Measurements from ENCODE around the gene OR10Z1.

OR10Z1 gene, protein sequence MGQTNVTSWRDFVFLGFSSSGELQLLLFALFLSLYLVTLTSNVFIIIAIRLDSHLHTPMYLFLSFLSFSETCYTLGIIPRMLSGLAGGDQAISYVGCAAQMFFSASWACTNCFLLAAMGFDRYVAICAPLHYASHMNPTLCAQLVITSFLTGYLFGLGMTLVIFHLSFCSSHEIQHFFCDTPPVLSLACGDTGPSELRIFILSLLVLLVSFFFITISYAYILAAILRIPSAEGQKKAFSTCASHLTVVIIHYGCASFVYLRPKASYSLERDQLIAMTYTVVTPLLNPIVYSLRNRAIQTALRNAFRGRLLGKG

DNA sequence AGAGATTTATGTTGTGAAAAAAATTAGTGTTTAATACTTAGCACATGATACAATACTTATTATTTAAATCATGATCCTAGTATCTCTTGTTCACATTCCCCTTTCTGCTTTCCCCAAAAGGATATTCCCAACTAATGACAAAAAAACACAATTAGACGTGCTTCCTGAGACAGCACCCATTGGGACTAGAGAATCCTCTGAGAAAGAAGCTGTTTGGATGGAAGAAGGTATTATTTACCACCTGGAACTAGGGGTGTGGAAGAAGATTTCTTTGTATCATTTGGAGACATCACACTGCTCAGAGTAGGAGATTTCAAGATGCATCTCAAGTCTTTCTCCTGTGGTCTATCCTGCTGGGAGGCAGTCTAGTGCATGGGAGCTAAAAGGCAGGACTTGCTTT is at the start of gene OR10Z1:
TSS of gene OR10Z1 (plus strand) at position 301 of the 400 bp plus-strand sequence. CDS start 1,171 bp downstream, outside the sequence.
- FAIRE-seq (no peak), DNase-seq (ENCODE audit: low spot score) (no peak)

DNA sequence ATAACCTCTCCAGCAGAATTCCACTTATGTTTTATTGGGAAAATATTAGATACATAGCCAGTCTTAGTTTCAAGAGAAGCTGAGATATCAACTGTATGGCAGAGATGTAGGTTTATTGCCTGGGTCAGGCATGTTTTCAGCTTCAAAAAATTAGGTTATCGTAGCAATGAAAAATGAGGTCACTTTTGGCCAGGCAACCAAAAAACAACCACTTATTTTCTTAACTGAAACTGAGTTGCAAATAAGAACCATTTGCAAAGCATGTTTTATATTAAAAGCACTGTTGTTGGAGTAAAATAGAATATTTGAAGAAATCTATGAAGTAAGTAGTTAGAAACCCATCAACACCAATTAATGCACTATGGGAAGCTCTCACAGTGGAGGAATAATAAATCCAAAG is 45.4 kb upstream of the OR10Z1 start:
- DNase-seq (ENCODE audit: low spot score), result no peak
- FAIRE-seq, result no peak

DNA sequence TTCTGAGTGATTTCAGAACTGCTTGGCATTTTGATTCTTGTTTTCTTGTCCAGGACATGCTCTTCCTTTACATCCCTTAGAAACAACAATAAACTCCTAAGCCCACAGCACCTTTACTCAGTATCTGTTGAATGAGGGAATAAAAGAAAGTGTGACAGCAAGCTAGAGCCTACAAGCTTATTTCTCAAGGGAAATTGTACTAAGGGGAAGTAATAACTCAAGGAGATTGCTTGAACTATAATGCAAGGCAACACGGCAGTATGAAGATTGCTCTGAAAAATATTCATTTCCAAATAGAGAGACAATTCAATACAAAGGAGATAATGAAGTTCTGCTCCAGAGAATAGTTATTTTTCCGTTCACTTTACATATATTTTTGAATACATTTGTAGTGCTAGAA is 41.2 kb upstream of the OR10Z1 start:
- DNase-seq (ENCODE audit: low spot score) (no peak), FAIRE-seq (no peak)

DNA sequence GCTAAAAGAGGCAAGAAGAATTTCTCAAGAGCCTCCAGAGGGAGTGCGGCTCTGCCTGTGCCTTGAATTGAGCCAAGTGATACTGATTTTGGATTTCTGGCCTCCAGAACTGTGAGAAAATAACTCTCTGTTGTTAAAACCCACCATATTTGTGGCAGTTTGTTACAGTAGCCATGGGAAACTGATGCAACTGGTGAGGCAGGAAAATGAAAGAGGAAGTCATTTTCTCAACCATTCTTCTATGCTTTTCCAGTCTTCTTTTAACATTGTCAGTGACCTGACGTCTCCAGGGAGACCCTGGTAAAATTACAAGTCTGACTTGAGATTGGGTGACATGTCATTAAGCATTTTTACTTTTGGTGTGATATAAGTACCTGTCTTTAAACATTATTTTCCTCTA is 40.5 kb upstream of the OR10Z1 start:
- FAIRE-seq (no peak), DNase-seq (ENCODE audit: low spot score) (no peak)

DNA sequence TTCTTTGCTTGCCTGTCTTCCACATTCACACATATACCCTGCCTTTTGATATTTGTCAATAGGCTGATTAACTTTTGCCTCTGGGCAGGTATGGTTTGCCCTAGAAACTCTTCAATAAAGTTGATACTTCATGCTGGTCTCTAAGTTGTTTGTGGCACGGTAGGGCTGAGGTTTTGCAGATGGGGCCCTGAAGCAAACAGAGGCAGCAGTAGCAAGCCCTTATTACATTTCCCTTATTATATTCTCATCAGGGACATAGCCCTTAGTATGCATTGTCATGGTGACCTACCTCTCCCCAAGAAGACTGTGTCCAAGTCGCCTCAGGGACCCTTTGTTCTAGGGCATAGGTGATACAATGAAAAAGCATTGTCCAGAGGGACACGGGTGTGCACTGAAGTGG is 34.6 kb upstream of the OR10Z1 start, which contains the start of gene OR6P1:
TSS of gene OR6P1 (minus strand) at position 101 of the 400 bp plus-strand sequence. CDS start 6,976 bp downstream, outside the sequence.
- FAIRE-seq (no peak), DNase-seq (ENCODE audit: low spot score) (no peak)

DNA sequence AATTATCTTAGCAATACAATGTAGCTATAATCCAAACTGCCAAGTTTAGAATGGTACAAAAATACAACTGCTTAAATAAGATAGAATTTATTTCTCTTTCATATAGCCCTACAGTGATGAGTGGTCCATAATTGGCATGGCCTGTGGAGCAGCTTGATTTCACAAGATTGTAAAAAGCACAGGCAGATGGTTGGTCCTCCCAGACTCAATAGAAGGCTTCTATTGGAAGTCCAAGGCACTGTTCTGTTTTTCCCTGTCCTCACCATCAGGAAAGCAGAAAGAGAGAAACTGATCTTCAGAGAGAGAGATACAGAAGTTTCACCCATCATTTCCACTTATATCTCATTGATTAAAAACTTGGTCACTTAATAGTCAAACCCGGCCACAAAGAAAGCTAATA is 32.8 kb upstream of the OR10Z1 start:
- DNase-seq (ENCODE audit: low spot score) (no peak), FAIRE-seq (no peak)

DNA sequence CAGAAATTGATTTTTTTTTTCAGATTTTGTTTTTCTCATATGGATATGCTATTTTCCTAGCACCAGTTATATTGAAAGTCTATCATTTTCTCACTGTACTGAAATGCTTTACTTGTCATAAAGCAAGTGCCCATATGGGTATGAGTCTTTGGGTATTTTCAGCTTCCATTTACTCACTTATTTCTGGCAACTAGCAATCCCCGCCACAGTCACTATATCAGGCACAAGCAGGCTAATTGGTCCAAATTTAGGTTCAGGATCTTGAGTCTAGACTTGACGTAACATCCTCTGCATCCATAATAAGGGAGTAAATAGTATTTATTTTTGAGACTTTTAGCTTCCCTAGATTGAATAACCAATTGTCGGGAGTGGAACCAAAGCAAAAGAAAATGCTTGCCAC is 27.5 kb upstream of the OR10Z1 start:
- no peak for DNase-seq (ENCODE audit: low spot score)
- no peak for FAIRE-seq

DNA sequence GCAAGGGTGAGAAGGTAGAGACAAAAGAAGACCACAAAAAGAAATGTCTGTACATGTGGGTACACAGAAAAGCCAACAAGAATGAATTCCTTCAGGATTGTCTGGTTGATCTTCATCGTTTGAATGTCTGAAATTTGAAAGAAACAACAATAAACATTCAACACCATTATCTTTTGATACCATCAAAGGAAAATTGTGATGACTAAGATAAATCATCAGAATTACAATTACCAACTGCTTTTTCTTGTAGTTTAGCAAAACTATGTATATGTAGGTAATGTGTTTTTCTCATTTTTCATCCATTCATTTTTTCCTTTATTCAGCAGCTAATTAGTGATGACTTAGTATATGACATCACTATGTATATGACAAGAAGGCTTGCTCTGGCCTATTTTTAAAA is 25.3 kb upstream of the OR10Z1 start, which contains the start of gene OR10X1:
TSS of gene OR10X1 (minus strand) at position 167 of the 400 bp plus-strand sequence. CDS start at position 167, 0 bp downstream.
- FAIRE-seq (no peak), DNase-seq (ENCODE audit: low spot score) (no peak)

DNA sequence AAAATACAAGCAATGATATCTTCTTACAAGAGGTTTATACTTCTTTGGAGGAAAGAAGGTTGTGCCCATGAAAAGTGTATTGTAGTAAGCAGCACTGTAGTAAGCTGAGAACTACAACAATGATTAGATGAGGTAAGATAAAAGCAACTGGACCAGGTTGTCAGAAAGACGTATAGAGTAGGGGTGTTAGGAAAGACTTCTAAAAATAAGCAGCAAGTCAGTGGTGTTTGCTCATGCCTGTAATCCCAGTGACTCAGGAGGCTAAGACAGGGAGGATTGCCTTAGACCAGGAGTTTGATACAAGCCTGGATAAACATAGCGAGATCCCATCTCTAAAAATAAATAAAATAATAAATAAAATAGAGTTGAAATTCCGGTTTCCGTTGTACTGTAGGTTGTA is 21.1 kb upstream of the OR10Z1 start:
- FAIRE-seq (no peak), DNase-seq (ENCODE audit: low spot score) (no peak)

DNA sequence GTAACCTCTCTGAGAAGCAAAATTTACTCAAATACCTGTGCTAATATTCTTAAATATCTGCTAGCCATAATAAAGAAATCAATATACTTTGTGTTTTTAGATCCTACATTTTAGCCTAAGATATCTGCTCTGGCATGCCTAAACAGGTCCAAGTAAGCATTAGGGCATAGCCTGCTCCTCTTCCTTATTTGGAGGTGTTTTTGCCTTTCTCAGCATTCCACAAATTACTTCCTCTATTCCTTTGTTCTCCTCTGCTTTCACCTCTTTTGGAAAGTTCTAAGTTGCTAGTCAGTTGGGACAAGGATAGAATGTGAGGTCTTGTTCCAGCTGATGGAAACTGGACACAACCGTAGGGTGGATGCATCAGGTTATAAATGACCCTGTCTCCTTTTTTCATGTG is 18.1 kb upstream of the OR10Z1 start:
- DNase-seq (ENCODE audit: low spot score) (no peak), FAIRE-seq (no peak)

DNA sequence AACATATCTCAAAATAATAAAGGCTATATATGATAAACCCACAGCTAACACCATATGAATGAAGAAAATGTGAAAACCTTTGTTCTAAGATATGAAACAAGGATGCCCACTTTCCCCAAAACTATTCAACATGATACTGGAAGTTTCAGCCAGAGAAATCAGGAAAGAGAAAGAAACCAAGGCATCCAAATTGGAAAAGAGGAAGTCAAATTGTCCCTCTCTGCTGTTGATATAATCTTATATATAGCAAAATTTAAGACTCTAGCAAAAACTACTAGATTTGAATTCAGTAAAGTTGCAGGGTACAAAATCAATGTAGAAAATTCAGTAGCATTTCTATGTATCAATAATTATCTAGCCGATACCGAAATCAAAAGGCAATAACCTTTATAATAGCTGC is 4.3 kb upstream of the OR10Z1 start:
- FAIRE-seq (no peak), DNase-seq (ENCODE audit: low spot score) (no peak)

DNA sequence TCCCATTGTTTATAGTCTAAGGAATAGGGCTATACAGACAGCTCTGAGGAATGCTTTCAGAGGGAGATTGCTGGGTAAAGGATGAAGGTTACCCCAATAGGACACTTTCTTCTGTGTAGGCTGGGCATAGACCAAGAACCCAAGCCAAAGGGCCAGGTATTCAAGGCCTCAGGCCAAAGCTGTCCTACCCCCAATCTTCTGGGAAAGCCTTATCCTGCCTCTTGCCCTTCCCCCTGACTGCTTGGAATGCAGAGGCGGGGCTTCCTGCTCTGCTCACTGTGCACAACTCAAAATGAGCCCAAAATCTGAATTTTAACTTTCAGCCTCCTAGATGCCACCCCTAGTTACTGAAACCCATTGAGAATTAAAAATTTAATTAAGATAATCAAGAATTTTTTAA is 2.2 kb downstream of the OR10Z1 start:
- no peak for FAIRE-seq
- DNase-seq (ENCODE audit: low spot score), result no peak

DNA sequence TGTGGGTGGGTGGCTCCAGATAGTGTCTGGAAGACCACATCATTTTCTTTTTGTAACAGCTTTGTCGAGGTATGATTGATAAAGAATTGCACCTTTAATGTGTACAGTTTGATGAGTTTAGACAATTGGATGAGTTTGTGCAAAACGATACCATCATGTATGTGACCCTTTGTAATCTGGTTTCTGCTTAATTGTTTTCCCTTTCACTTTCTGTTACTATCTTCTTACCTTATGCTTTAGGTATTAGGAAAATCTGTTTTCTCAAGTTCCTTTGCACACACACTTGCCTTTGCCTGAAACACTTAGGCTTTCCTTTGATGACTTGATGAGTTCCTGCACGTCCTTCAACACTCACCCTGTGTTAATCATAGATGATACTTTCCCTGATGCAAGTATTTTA is 6.8 kb downstream of the OR10Z1 start:
- no peak for DNase-seq (ENCODE audit: low spot score)
- no peak for FAIRE-seq

DNA sequence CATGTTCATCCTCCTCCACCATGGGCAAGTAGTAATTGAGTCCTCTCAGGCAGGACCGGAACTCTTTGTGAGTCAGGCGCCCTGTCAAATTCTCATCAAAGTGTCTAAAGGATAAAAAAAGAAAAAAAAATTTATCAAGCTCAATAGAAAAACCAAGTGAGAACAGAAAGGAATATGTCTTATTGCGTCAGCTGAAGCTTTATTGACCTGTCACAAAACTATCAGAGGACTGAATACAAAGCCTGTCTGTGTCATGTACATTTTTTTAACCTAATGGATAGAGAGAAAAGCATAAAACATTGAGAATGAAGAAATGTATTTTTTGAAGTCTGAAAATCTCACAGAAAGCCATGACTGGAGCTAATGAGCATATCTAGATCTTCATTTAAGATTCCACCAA is 8.7 kb downstream of the OR10Z1 start:
- no peak for FAIRE-seq
- no peak for DNase-seq (ENCODE audit: low spot score)

DNA sequence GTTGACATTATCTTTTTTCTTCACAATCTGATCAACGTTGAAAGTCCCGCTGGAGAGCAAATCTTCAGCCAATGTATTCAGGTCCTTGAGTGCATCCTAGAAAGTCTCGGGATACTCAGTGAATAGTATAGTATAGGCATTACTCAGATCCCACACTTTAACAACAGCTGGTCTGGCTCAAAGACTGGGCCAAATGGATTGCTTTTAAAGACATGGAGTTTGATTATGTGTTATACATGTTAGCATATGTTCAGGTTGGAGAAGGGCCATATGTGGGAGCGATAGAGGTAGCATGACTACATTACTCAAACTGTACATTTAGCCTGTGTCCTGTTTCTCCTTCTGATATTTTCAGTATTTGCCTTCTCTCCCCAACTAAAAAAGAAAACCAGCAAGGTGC is 33.1 kb downstream of the OR10Z1 start:
- FAIRE-seq (no peak), DNase-seq (ENCODE audit: low spot score) (no peak)

DNA sequence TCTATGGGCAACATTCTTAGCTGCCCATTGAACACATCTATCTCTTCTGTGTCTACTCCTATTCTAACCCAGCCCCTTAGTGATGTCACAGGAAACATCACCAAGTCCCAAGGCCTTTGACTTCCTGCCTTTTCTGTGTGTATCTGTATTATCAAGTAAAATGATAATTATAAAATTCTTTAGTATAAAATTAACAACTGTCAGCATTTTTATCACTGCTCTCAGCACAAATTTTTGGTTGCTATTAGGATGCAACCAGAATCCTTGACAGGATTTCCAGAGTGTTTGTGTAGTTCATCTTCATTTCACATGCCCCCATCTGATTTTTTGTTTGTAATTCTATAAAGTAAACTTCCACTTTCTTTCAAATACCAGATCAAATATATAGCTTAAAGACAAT is 33.8 kb downstream of the OR10Z1 start:
- FAIRE-seq, result no peak

DNA sequence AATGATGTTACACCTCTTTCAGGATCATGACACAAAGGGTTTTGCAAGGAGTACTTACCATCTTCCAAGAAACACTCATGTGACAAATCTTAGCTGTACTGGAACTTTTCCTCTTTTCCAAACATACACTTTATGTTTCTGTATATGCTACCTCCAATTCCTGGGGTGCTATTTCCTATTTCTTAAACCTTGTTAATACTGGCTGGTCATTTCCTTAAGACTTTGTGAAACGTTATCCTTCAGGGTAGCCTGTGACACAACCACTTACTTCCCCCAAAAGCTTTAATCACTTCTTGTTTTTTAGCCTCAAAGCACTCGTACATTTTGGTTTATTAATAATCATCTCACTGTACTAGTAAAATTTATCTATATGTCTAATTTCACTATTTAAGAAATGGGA is 39.4 kb downstream of the OR10Z1 start:
- DNase-seq (ENCODE audit: low spot score) (no peak), FAIRE-seq (no peak)

More for the DNA sequence above, 33.8 kb downstream of the OR10Z1 start:
- DNase-seq (ENCODE audit: low spot score), result no peak

DNA sequence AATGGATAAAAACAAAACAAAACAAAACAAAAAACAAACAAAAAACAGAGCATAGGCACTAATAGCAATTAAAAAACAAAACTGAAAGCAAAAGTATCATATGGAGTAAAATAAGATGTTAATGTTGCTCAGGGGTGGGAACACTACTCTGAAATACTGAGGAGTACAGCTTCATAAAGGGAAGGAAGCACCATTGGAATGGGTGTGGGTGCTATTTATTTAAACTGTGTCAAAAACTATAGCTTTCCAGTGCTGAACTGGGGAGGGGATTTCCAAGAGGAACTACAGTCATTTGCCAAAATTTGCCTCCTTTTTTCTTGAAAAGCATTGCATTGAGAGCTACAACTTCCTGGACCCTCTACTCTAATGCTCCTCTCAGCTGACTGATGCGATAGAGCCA is 41.4 kb downstream of the OR10Z1 start:
- DNase-seq (ENCODE audit: low spot score), result no peak
- no peak for FAIRE-seq

DNA sequence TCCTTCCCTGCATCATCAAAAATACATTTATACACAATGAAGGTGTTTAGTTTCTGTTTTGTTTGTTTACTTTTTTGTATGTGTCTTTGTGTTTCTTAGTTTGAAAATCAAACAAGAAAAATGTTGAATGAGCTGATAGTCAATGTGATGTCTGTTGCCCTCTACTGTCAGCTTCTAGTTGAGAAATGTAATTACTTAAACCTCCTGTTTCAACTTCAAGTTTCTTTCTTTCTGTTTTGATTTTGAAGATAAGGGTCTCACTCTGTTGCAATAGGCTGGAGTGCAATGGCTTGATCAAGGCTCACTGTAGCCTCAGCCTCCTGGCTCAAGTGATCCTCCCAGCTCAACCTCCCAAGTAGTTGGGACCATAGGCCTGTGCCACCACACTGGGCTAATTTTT is 44.0 kb downstream of the OR10Z1 start:
- DNase-seq (ENCODE audit: low spot score) (no peak), FAIRE-seq (no peak)

DNA sequence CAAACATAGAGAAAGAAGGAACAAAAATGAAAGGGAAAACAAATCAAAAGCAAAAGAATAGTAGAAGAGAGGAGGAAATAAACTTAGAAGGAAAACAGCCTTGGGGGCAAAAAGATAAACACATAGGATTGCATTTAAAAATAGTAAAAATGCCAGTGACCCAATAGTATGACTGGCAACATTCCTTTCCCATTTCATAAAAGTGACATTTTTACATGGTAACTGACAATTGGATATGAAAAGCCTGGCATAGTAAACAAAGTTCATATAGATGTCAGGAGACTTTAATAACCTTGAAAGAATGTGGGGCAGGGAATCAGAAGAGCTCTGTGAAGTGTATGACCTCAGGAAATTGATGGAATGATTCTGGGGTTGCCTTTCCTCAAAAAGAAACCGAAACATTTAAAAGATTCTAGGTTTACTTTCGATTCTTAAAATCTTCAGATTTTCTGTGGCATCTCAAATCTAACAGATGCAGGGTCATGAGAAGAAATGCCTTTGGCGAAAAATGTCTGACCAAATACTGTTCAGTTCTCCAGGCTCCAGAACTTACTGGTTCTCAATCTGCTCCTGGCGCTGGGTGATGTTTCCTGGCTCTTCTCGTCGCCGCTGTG is 47.8 kb downstream of the OR10Z1 start:
- DNase-seq (ENCODE audit: low spot score), result no peak
- no peak for FAIRE-seq

DNA sequence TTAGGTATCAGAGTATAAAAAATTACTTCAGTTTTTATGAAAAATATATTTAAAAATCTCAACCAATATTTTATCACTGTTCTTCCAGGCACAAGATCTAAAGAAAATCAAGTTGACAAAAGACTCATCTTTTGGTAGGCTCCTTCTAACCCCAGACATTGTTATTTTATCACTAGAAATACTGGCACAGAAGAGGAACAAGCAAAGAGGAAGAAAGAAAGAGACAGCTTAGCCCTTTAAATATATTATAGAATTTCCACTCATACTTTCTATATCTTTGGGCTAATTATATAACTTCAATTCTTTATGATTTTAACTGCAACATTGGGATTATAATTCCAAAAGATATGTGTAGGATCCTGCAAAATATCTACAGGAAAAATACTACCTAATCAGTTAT is 49.0 kb downstream of the OR10Z1 start:
- DNase-seq (ENCODE audit: low spot score), result no peak

DNA sequence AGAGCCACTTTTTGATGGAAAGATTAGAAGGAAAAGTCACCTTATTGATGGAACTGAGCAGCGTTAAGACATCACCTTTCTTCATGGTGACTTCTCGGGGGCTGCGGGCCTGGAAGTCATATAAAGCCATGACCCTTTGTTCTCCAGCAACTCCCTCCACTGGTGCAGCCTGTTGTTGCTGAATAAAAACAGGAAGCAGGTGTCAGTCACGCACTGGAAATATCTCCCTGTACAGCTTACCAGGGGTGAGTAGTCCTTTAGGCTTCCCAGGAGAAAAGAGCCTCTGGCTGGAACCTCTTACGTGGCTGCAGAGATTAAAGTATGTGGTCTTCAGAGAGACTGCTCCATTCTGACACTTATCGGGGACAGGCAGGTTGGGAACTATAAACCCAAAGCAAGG is 49.5 kb downstream of the OR10Z1 start:
- no peak for DNase-seq (ENCODE audit: low spot score)
- FAIRE-seq, result no peak

More for the DNA sequence above, 49.0 kb downstream of the OR10Z1 start:
- no peak for FAIRE-seq

All from RCC 7860 (cell line).